GM12891 (cell line): ENCODE measurements around the gene ETF1.

Source experiments
- POLR2AphosphoS5 ChIP-seq: IDR thresholded peaks from 2 replicates; pipeline ENCODE4 v1.6.1; 2011; ENCODE audit warnings: low read depth, low read length, control low read depth
- SPI1 ChIP-seq: IDR thresholded peaks from 2 replicates; pipeline ENCODE4 v1.6.1; 2011; ENCODE audit warnings: low read depth, low read length, control low read depth

- TF ChIP-seq POLR2AphosphoS5 (no peak), SPI1 (no peak)
Measured at GRCh38 chr5:138582959-138583358, 39.9 kb upstream of the ETF1 start.
